Measurements from ENCODE around the gene SFRP4. TPM values are rescaled to one million over a fixed set of nuclear protein-coding genes. Genes with fewer than 3 reads are reported as not detected.

The SFRP4 gene
- total and polyA plus RNA-seq, 2 of the 4 experiments (the other 2 are of a cell fraction), result not detected

- dilution Hi-C loops (cut with HindIII; ENCODE audit: low sequenced_read_pairs, unreplicated experiment) (no loop called here), intact Hi-C loops (cut with micrococcal nuclease) (no loop called here), in situ Hi-C loops (cut with MboI; ENCODE audit: low sequenced_read_pairs) (no loop called here)
- Histone ChIP-seq H2AFZ (replicated peaks; ENCODE audit: low read length, poor library complexity) (peak overlapping the region; percentile 59), H3K4me3 (ENCODE audit: insufficient read depth, low read depth, low read length) (no peak overlapping the region), H2BK5ac (ENCODE audit: low read depth, low read length, poor library complexity, severe bottlenecking) (no peak overlapping the region), H2BK20ac (ENCODE audit: low read depth, low read length) (no peak overlapping the region), H4K20me1 (ENCODE audit: insufficient read depth, low read length) (no peaks in the 10 kb centered on the region), H4K8ac (ENCODE audit: low read depth in 2 of 2, low read length in 2 of 2) (no peak overlapping the region), H3K27me3 (ENCODE audit: control insufficient read depth, insufficient read depth, low read length) (peaks cover 3% of the 10 kb centered on the region; the same call in 1 of the 2 replicates), H3K23ac (ENCODE audit: low read depth, low read length) (no peak overlapping the region), H4K91ac (ENCODE audit: insufficient read depth, low read depth, low read length) (no peak overlapping the region), H3K9me1 (ENCODE audit: insufficient read depth, low read length) (no peaks in the 10 kb centered on the region), H2AK5ac (ENCODE audit: low read depth, low read length) (no peak overlapping the region), H4K5ac (ENCODE audit: low read depth, low read length) (no peak overlapping the region), H2BK15ac (ENCODE audit: low read depth, low read length) (no peak overlapping the region), H2AK9ac (replicated peaks; ENCODE audit: low read depth, low read length, poor library complexity) (no peak overlapping the region), H3K56ac (ENCODE audit: extremely low read depth, insufficient read depth, low read length) (no peak overlapping the region), H3K79me1 (ENCODE audit: low read depth in 1 of 2, low read length in 2 of 2) (no peaks in the 10 kb centered on the region), H3K9me3 (ENCODE audit: control insufficient read depth, insufficient read depth, low read length) (no peaks in the 10 kb centered on the region), H3K14ac (replicated peaks; ENCODE audit: low read depth, low read length) (no peak overlapping the region), H3K36me3 (ENCODE audit: control insufficient read depth, insufficient read depth, low read length) (no peaks in the 10 kb centered on the region), H3K9ac (ENCODE audit: low read depth, low read length) (no peak overlapping the region), H3K4me1 (ENCODE audit: control insufficient read depth, insufficient read depth, low read length) (no peaks in the 10 kb centered on the region), H3K27ac (ENCODE audit: insufficient read depth, low read length) (no peak overlapping the region), H2BK120ac (ENCODE audit: low read depth, low read length) (no peak overlapping the region), H3K18ac (ENCODE audit: low read depth, low read length) (no peak overlapping the region), H3K4ac (ENCODE audit: low read depth, low read length) (no peak overlapping the region), H3K4me2 (ENCODE audit: low read depth, low read length) (no peak overlapping the region; the same call in 1 of the 2 replicates)
- DNase-seq (no peak), ATAC-seq (ENCODE audit: low read depth) (no peak)
- BruUV-seq (replicated peaks), result no TSS peak
- ChIA-PET CTCF (no interaction called here), POLR2A (ENCODE audit: unreplicated experiment) (no interaction called here)
- 6% methylated on average over 28 of the region's 57 CpGs; no CpG with 5 or more reads in 1 of the 2 experiments for WGBS, 2 experiments (ENCODE audit: extremely low coverage in 2 of 2, insufficient read length in 1 of 2)
- TF ChIP-seq CEBPB (IDR thresholded peaks at IDR 0.05; ENCODE audit: low read depth, low read length) (no peak), RCOR1 (IDR thresholded peaks at IDR 0.05; ENCODE audit: insufficient replicate concordance, low read length) (no peak), MAZ (IDR thresholded peaks at IDR 0.05; ENCODE audit: borderline replicate concordance, low read depth, low read length) (no peak), RFX5 (IDR thresholded peaks at IDR 0.05; ENCODE audit: low read depth, low read length) (no peak), USF2 (IDR thresholded peaks at IDR 0.05; ENCODE audit: low read depth, low read length) (no peak), CHD1 (IDR thresholded peaks at IDR 0.05; ENCODE audit: low read depth, low read length) (no peak), NFE2L2 (IDR thresholded peaks at IDR 0.05; ENCODE audit: low read depth, low read length) (no peak), RAD21 (IDR thresholded peaks at IDR 0.05; ENCODE audit: low read length) (no peak), MAFK (IDR thresholded peaks at IDR 0.05; ENCODE audit: low read depth, low read length) (no peak), POLR2A (IDR thresholded peaks at IDR 0.05; ENCODE audit: low read depth, low read length) (no peak), MXI1 (IDR thresholded peaks at IDR 0.05; ENCODE audit: borderline replicate concordance, low read depth, low read length) (no peak), SMC3 (IDR thresholded peaks at IDR 0.05; ENCODE audit: low read depth, low read length) (no peak), CTCF (conservative IDR thresholded peaks at IDR 0.05; ENCODE audit: low read depth, low read length) (no peak), FOS (IDR thresholded peaks at IDR 0.05; ENCODE audit: low read depth, low read length) (no peak), BHLHE40 (IDR thresholded peaks at IDR 0.05; ENCODE audit: low read depth, low read length) (no peak)
- TF ChIP-seq, protein P1, sequence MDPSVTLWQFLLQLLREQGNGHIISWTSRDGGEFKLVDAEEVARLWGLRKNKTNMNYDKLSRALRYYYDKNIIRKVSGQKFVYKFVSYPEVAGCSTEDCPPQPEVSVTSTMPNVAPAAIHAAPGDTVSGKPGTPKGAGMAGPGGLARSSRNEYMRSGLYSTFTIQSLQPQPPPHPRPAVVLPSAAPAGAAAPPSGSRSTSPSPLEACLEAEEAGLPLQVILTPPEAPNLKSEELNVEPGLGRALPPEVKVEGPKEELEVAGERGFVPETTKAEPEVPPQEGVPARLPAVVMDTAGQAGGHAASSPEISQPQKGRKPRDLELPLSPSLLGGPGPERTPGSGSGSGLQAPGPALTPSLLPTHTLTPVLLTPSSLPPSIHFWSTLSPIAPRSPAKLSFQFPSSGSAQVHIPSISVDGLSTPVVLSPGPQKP (IDR thresholded peaks at IDR 0.05; ENCODE audit: borderline replicate concordance, low read depth, low read length), result no peak
These were observed 472 bp downstream of the SFRP4 start for GRCh38 chr7:37916017-37916672.

All from IMR-90 (cell line).